GM23248 (cell line): Measurements from ENCODE around the gene ARHGAP5. TPM values are rescaled to one million over a fixed set of nuclear protein-coding genes. Genes with fewer than 3 reads are reported as not detected.

ENCODE experiments used
- DNase-seq: peaks from one replicate; pipeline ENCODE4 v3.0.0-alpha.2; 2015
- H2AFZ ChIP-seq: fragments of 200-600 bp; sonication (generic); 2 replicates; pipeline ENCODE4 v1.6.1; 2016; ENCODE audit warnings: antibody characterized with exemption
- H3F3A ChIP-seq: fragments of 200-600 bp; sonication (generic); 2 replicates; pipeline ENCODE4 v1.6.1; 2016; ENCODE audit warnings: mild to moderate bottlenecking, antibody characterized with exemption, mixed run types; ENCODE audit not compliant: insufficient read depth
- H3K27ac ChIP-seq: fragments of 200-600 bp; sonication (generic); 2 replicates; pipeline ENCODE4 v1.5.1; 2016; ENCODE audit warnings: mild to moderate bottlenecking
- H3K27me3 ChIP-seq: fragments of 200-600 bp; sonication (generic); replicated peaks from 2 replicates; pipeline ENCODE4 v1.6.1; 2016; ENCODE audit warnings: mild to moderate bottlenecking; ENCODE audit not compliant: insufficient read depth
- H3K36me3 ChIP-seq: fragments of 200-600 bp; sonication (generic); 2 replicates; pipeline ENCODE4 v1.6.1; 2016; ENCODE audit warnings: low read depth, mild to moderate bottlenecking
- H3K4me1 ChIP-seq: fragments of 200-600 bp; sonication (generic); 2 replicates; pipeline ENCODE4 v1.6.1; 2016; ENCODE audit warnings: mild to moderate bottlenecking; ENCODE audit not compliant: insufficient read depth
- H3K4me2 ChIP-seq: fragments of 200-600 bp; sonication (generic); one replicate; pipeline ENCODE4 v1.6.1; 2016; ENCODE audit warnings: mild to moderate bottlenecking; ENCODE audit not compliant: unreplicated experiment
- H3K4me3 ChIP-seq: fragments of 200-600 bp; sonication (generic); 2 replicates; pipeline ENCODE4 v1.5.1; 2016; ENCODE audit warnings: mild to moderate bottlenecking
- H3K79me2 ChIP-seq: fragments of 200-600 bp; sonication (generic); 2 replicates; pipeline ENCODE4 v1.6.1; 2016; ENCODE audit warnings: mild to moderate bottlenecking; ENCODE audit not compliant: insufficient read depth
- H3K9ac ChIP-seq: fragments of 200-600 bp; sonication (generic); 2 replicates; pipeline ENCODE4 v1.6.1; 2016; ENCODE audit warnings: mild to moderate bottlenecking
- H3K9me2 ChIP-seq: fragments of 200-600 bp; sonication (generic); 2 replicates; pipeline ENCODE4 v1.6.1; 2016; ENCODE audit warnings: mixed run types, mild to moderate bottlenecking, moderate library complexity; ENCODE audit not compliant: insufficient read depth
- H3K9me3 ChIP-seq: fragments of 200-600 bp; sonication (generic); one replicate; pipeline ENCODE4 v1.6.1; 2017; ENCODE audit warnings: low read depth
- H4K20me1 ChIP-seq: fragments of 200-600 bp; sonication (generic); 2 replicates; pipeline ENCODE4 v1.6.0; 2016; ENCODE audit not compliant: insufficient read depth
- EZH2 ChIP-seq: fragments of 200-600 bp; sonication (generic); IDR thresholded peaks from 2 replicates; pipeline ENCODE4 v1.6.1; 2018; ENCODE audit warnings: antibody characterized with exemption, mild to moderate bottlenecking; ENCODE audit not compliant: insufficient read depth, poor library complexity, severe bottlenecking
- EZH2phosphoT487 ChIP-seq: fragments of 200-600 bp; sonication (generic); IDR thresholded peaks from 2 replicates; pipeline ENCODE4 v1.6.1; 2018; ENCODE audit warnings: antibody characterized with exemption, moderate library complexity, mild to moderate bottlenecking, low read depth; ENCODE audit not compliant: insufficient read depth
- WGBS, 2 experiments: methylation state at CpG; one replicate each; pipeline ENCODE4 v1.1.6; 2015 to 2017; ENCODE audit warnings: low lambda C conversion rate in 2 of 2, low coverage in 1 of 2; ENCODE audit errors: missing lambda C conversion rate in 2 of 2; 5-methylcytosine and 5-hydroxymethylcytosine counted together
- in situ Hi-C: fragments of 300-500 bp; cut with MboI; formaldehyde crosslinking; loops from 2 replicates; pipeline ENCODE4 v1.15.0; 2020
- polyA plus RNA-seq: library from polyadenylated mRNA; unstranded; fragments of >200 nt; fragmentation: Nextera tagmentation; extraction: Ambion mirVana; gene quantifications from 2 replicates; pipeline ENCODE4 v1.2.1, GENCODE V29; 2016
- total RNA-seq: library from RNA; depleted of rRNA; stranded (reverse); fragments of >200 nt; shearing (Covaris generic); gene quantifications from 2 replicates; pipeline ENCODE4 v1.2.3, GENCODE V29; 2014

The ARHGAP5 gene
- total and polyA plus RNA-seq, 2 experiments from 2014 or later = 34.6 to 80.1 TPM

- no peak overlapping the region for H3K9ac ChIP-seq
- no peak overlapping the region for H3K4me3 ChIP-seq
- no peak overlapping the region for H3K4me2 ChIP-seq
- no peak overlapping the region for H3K27ac ChIP-seq
- H2AFZ ChIP-seq = no peak overlapping the region
- TF ChIP-seq EZH2 = no peak
- no peak for TF ChIP-seq EZH2phosphoT487
- 96 to 99% methylated on average over 5 of the region's 5 CpGs for WGBS, 2 experiments
- peaks cover 100% of the 10 kb centered on the region for H3K79me2 ChIP-seq
- peaks cover 10% of the 10 kb centered on the region; the same call in 1 of the 2 replicates for H3F3A ChIP-seq
- H3K9me2 ChIP-seq = no peaks in the 10 kb centered on the region
- no peaks in the 10 kb centered on the region for H3K9me3 ChIP-seq
- DNase-seq = no peak
- peaks cover 4% of the 10 kb centered on the region for H3K4me1 ChIP-seq
- H3K36me3 ChIP-seq = peaks cover 25% of the 10 kb centered on the region
- peaks cover 6% of the 10 kb centered on the region; the same call in 1 of the 2 replicates for H4K20me1 ChIP-seq
- in situ Hi-C loops = no loop called here
- no peaks in the 10 kb centered on the region for H3K27me3 ChIP-seq
These were observed 23.1 kb downstream of the ARHGAP5 start for GRCh38 chr14:32100175-32100574.

GRCh38 chr14:32102152-32102787, 25.2 kb downstream of the ARHGAP5 start:
- Histone ChIP-seq H2AFZ (no peak overlapping the region), H3K9me2 (no peaks in the 10 kb centered on the region), H3K27me3 (no peaks in the 10 kb centered on the region), H4K20me1 (peaks cover 6% of the 10 kb centered on the region; the same call in 1 of the 2 replicates), H3K4me3 (no peak overlapping the region), H3K79me2 (peaks cover 100% of the 10 kb centered on the region), H3K27ac (no peak overlapping the region), H3K9ac (no peak overlapping the region), H3K9me3 (no peaks in the 10 kb centered on the region), H3K4me1 (peaks cover 7% of the 10 kb centered on the region), H3F3A (peaks cover 9% of the 10 kb centered on the region; the same call in 1 of the 2 replicates), H3K4me2 (no peak overlapping the region), H3K36me3 (peaks cover 6% of the 10 kb centered on the region; the same call in 1 of the 2 replicates)
- DNase-seq = no peak
- 97 to 100% methylated on average over 3 of the region's 3 CpGs for WGBS, 2 experiments
- in situ Hi-C loops = no loop called here
- no peak for TF ChIP-seq EZH2phosphoT487
- TF ChIP-seq EZH2 = no peak

- no peak for DNase-seq
- no peak overlapping the region for H3K27ac ChIP-seq
These were observed 25.9 kb downstream of the ARHGAP5 start for GRCh38 chr14:32102968-32103367.

GRCh38 chr14:32104308-32104707, 27.2 kb downstream of the ARHGAP5 start:
- in situ Hi-C loops = no loop called here
- no peak for TF ChIP-seq EZH2phosphoT487
- TF ChIP-seq EZH2 = no peak
- Histone ChIP-seq H3K79me2 (peaks cover 100% of the 10 kb centered on the region), H3K9me2 (no peaks in the 10 kb centered on the region), H3F3A (peaks cover 14% of the 10 kb centered on the region; the same call in 1 of the 2 replicates), H3K4me1 (peaks cover 26% of the 10 kb centered on the region), H3K27ac (no peak overlapping the region), H2AFZ (no peak overlapping the region), H3K4me2 (no peak overlapping the region), H3K9me3 (no peaks in the 10 kb centered on the region), H4K20me1 (peaks cover 6% of the 10 kb centered on the region; the same call in 1 of the 2 replicates), H3K9ac (no peak overlapping the region), H3K4me3 (no peak overlapping the region), H3K36me3 (no peaks in the 10 kb centered on the region), H3K27me3 (no peaks in the 10 kb centered on the region)
- WGBS, 2 experiments = 89 to 97% methylated on average over 1 of the region's 1 CpG
- no peak for DNase-seq

More at GRCh38 chr14:32102968-32103367, 25.9 kb downstream of the ARHGAP5 start:
- Histone ChIP-seq H3K9me2 (no peaks in the 10 kb centered on the region), H4K20me1 (peaks cover 6% of the 10 kb centered on the region; the same call in 1 of the 2 replicates), H3K9me3 (no peaks in the 10 kb centered on the region), H3K4me3 (no peak overlapping the region), H3K4me2 (no peak overlapping the region), H2AFZ (no peak overlapping the region), H3K27me3 (no peaks in the 10 kb centered on the region), H3K36me3 (no peaks in the 10 kb centered on the region), H3K79me2 (peaks cover 100% of the 10 kb centered on the region), H3F3A (peaks cover 11% of the 10 kb centered on the region; the same call in 1 of the 2 replicates), H3K9ac (no peak overlapping the region), H3K4me1 (peaks cover 14% of the 10 kb centered on the region)
- in situ Hi-C loops = no loop called here
- TF ChIP-seq EZH2phosphoT487 = no peak
- TF ChIP-seq EZH2 = no peak
